ENCODE data around the gene METTL21A. TPM values are rescaled to one million over a fixed set of nuclear protein-coding genes. Genes with fewer than 3 reads are reported as not detected.

The METTL21A gene
- total RNA-seq, 2 donors from 2014 or later = 14.9 to 16.9 TPM

GRCh38 chr2:207594264-207594663, 30.9 kb downstream of the METTL21A start:
- no peak overlapping the region for H3K27ac ChIP-seq
- no peak overlapping the region for H3K4me3 ChIP-seq
- peaks cover 31% of the 10 kb centered on the region for H3K36me3 ChIP-seq
- DNase-seq (ENCODE audit: low spot score) = no peak
- H3K4me1 ChIP-seq = no peaks in the 10 kb centered on the region
- TF ChIP-seq CTCF (IDR thresholded peaks at IDR 0.05) = no peak
- no peaks in the 10 kb centered on the region for H3K27me3 ChIP-seq
- peaks cover 6 to 12% of the 10 kb centered on the region in 2 donors for H3K9me3 ChIP-seq

- Histone ChIP-seq H3K9me3 (peaks cover 6 to 12% of the 10 kb centered on the region in 2 donors), H3K4me1 (no peaks in the 10 kb centered on the region), H3K36me3 (peaks cover 34% of the 10 kb centered on the region), H3K4me3 (no peak overlapping the region), H3K27ac (no peak overlapping the region), H3K27me3 (no peaks in the 10 kb centered on the region)
- DNase-seq (ENCODE audit: low spot score) = no peak
- TF ChIP-seq CTCF (IDR thresholded peaks at IDR 0.05) = no peak
Observed at GRCh38 chr2:207593277-207593676, 31.9 kb downstream of the METTL21A start.

- H3K9me3 ChIP-seq = peaks cover 6 to 12% of the 10 kb centered on the region in 2 donors
- DNase-seq (ENCODE audit: low spot score) = no peak
- no peaks in the 10 kb centered on the region for H3K4me1 ChIP-seq
- no peak overlapping the region for H3K27ac ChIP-seq
- H3K36me3 ChIP-seq = peaks cover 42% of the 10 kb centered on the region
- no peak overlapping the region for H3K4me3 ChIP-seq
- no peak for TF ChIP-seq CTCF (IDR thresholded peaks at IDR 0.05)
- no peaks in the 10 kb centered on the region for H3K27me3 ChIP-seq
Observed at GRCh38 chr2:207589143-207589542, 36.1 kb downstream of the METTL21A start.

GRCh38 chr2:207587305-207587704, 37.9 kb downstream of the METTL21A start:
- no peaks in the 10 kb centered on the region for H3K4me1 ChIP-seq
- TF ChIP-seq CTCF (IDR thresholded peaks at IDR 0.05) = no peak
- DNase-seq (ENCODE audit: low spot score) = no peak
- no peaks in the 10 kb centered on the region for H3K27me3 ChIP-seq
- H3K36me3 ChIP-seq = peaks cover 43% of the 10 kb centered on the region
- H3K27ac ChIP-seq = no peak overlapping the region
- H3K9me3 ChIP-seq = peaks cover 6 to 10% of the 10 kb centered on the region in 2 donors
- no peak overlapping the region for H3K4me3 ChIP-seq

GRCh38 chr2:207584952-207585351, 40.2 kb downstream of the METTL21A start:
- DNase-seq (ENCODE audit: low spot score) = no peak
- no peaks in the 10 kb centered on the region for H3K9me3 ChIP-seq
- H3K4me3 ChIP-seq = no peak overlapping the region
- H3K27me3 ChIP-seq = no peaks in the 10 kb centered on the region
- TF ChIP-seq CTCF (IDR thresholded peaks at IDR 0.05) = no peak
- H3K36me3 ChIP-seq = peaks cover 43% of the 10 kb centered on the region
- no peaks in the 10 kb centered on the region for H3K4me1 ChIP-seq
- no peak overlapping the region for H3K27ac ChIP-seq

GRCh38 chr2:207571370-207571769, 53.8 kb downstream of the METTL21A start:
- Histone ChIP-seq H3K4me3 (no peak overlapping the region), H3K36me3 (peaks cover 38% of the 10 kb centered on the region), H3K9me3 (no peaks in the 10 kb centered on the region), H3K27ac (no peak overlapping the region), H3K4me1 (no peaks in the 10 kb centered on the region), H3K27me3 (no peaks in the 10 kb centered on the region)
- DNase-seq (ENCODE audit: low spot score) = no peak
- TF ChIP-seq CTCF (IDR thresholded peaks at IDR 0.05) = no peak

All from right atrium auricular region (tissue), 2 donors.